A549 (cell line): ENCODE results near the gene DOC2B. TPM values are rescaled to one million over a fixed set of nuclear protein-coding genes. Genes with fewer than 3 reads are reported as not detected.

ENCODE experiments used
- polyA plus RNA-seq, 4 experiments: library from polyadenylated mRNA; depleted of rRNA in 3 of 4; stranded (reverse); fragments of >200 nt; fragmentation: RNase III in 1 of 4; extraction: RNeasy Plus Mini Kit Qiagen cat#74134 plus additional on column Dnase treatment in 1 of 4; gene quantifications; 2 replicates in 3 of 4; 3 replicates in 1 of 4; pipeline ENCODE4 v1.2.3, GENCODE V29; 2011 to 2017

The DOC2B gene
- polyA plus RNA-seq, 2 of the 4 experiments (the other 2 are of a cell fraction) = 0.27 to 1.6 TPM

Other genes starting within 250 kb of the DOC2B start
- not detected in 2 replicates for gene SCGB1C2, start 44.1 kb downstream of the DOC2B start, polyA plus RNA-seq (2011; rRNA removed)
- gene SCGB1C2, start 44.1 kb downstream of the DOC2B start, polyA plus RNA-seq (2017; fragmentation: RNase III; extraction: RNeasy Plus Mini Kit Qiagen cat#74134 plus additional on column Dnase treatment) = not detected in 3 replicates
- gene RPH3AL, start 171.2 kb upstream of the DOC2B start, polyA plus RNA-seq (2011; rRNA removed) = 29.6 and 31.1 TPM in 2 replicates
- 20.0 to 27.4 TPM (median 23.3 TPM) in 3 replicates for gene RPH3AL, start 171.2 kb upstream of the DOC2B start, polyA plus RNA-seq (2017; fragmentation: RNase III; extraction: RNeasy Plus Mini Kit Qiagen cat#74134 plus additional on column Dnase treatment)